HL-60/S4 treated with phorbol 12-myristate 13-acetate at 8.2 ng/mL for 4 days and 3 days (cell line): ENCODE results near the gene EML2.

Experiments
- in situ Hi-C: fragments of 300-500 bp; cut with MboI; formaldehyde crosslinking; loops from 2 replicates; pipeline ENCODE4 v1.15.0; 2022; ENCODE audit warnings: low sequenced_read_pairs

EML2 gene

DNA sequence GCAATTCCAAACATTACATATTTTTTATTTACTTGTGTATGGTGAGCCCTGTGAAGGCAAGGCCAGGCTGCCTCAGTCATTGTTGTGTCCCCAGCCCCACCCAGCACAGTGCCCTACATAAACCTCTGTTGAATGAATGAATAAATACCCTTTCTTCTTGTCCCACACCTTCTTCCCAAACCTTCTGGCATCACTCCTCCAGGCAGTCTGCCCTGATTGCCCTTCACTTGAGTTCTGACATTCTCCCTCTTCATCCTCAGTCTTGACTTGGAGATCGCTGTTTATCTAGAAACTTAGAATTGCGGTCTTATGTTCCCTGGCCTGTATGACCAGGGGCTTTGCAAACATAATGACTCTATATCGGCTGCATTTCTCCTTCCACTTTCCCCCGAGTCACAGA, 49.4 kb downstream of the EML2 start:
- in situ Hi-C loops: no loop called here

DNA sequence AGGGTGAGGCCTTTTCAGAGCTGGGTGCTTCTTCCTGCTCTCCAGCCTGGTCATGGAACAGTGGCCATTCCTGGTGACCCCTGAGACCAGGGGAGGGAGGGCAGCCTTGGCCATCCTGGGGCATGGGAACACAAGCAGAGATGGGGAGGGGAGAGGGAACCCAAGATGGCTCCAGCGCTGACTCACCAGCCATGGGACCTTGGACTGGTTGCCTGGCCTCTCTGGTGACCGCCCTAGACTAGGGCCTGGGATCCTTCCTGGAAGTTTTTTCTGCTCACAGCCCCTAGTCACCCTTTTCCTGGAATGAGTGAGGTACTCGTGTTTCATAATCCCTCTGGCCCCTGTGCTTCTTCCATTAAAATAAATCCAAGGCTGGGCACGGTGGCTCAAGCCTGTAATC, 51.3 kb downstream of the EML2 start:
- in situ Hi-C loops: no loop called here

DNA sequence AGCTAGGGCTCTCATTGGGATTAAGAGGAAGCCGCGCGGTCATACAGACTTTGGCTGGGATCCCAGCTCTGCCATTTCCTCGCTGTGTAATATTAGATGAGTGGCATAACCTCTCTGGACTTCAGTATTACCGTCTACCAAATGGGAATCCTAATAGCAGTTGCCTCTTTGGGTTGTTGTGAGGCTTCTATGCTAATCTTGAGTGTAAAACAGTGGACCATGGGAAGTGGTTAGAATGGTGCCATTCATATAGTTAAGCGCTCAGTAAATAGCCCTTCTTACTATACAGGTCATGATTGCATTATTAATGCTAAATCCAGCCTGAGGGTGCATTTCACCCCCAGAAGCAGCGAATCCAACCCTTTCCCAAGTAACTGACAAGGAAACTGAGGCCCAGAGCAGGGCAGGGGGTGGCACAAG, 54.0 kb downstream of the EML2 start:
- in situ Hi-C loops: no loop called here

DNA sequence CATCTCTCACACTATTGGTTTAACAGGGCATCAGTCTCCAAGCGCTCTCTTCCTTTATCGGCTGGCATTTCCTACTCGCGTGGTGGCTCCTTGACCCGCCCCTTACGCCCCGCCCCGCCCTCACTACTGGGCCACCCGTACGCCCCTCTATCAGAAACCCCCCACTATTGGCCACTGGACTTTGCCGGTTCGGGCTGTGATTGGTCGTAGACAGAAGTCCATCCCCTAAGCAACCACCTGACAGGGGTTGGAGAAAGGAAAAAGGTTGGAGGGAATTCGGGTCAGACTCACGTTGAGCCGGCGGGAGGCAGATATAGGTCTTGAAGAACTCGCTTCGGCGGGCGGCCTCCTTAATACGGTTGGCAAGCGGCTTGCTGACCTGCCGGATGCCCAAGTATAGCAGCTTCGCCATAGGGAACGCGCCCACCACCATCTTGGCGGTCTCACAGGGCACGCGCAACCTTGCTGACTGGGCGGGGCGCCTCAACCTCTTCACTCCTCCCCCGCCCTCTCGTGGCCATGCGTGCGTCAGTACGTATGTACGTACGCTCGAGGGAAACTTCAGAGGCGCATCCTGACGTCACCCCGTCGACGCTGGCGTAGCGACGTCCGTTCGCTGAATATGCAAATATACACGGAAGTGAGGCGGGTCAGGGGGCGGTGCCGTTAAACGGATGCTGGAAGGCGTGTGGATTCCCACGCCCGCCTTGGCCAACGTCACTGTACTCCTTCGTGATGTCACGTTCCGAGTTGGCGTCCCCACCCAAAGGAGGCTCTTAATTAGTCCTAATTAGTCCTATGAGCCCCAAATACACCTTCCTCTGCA, 54.7 kb downstream of the EML2 start, which contains the start of gene OPA3:
Gene OPA3, minus strand, starts transcription at position 471 of the 826 bp plus-strand sequence. Its CDS starts 38 bp downstream, at position 433.
- in situ Hi-C loops: no loop called here

DNA sequence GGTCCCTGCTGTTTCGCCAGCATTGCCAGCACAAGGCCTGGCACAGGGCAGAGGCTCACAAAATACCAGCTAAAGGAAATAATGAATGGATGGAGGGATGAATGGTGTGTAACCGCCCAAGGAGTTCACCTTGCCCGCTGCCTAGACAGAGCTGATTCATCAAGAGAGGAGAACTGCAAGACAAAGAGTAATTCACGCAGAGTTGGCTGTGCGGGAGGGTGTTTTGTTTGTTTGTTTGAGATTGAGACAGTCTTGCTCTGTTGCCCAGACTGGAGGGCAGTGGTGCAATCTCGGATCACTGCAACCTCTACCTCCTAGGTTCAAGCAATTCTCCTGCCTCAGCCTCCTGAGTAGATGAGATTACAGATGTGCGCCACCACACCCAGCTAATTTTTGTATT, 57.6 kb downstream of the EML2 start:
- in situ Hi-C loops: no loop called here

DNA sequence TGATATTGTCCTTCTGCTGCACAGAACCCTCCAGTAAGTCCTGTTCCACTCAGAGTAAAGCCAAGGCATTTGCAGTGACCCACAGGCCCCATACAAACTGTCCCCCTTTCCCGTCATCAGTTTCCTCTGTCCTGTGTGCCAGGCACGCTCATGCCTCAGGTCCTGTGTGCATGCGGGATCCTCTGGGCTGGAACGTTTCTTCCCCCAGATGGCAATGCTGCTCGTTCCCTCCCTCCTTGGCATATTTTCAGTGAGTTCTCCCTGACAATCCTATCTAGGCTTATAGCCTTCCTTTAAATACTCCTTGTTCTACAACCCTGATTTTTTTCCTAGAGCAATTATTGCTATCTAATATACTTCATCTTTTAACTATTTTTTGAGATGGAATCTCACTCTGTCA, 60.3 kb downstream of the EML2 start:
- in situ Hi-C loops: no loop called here

DNA sequence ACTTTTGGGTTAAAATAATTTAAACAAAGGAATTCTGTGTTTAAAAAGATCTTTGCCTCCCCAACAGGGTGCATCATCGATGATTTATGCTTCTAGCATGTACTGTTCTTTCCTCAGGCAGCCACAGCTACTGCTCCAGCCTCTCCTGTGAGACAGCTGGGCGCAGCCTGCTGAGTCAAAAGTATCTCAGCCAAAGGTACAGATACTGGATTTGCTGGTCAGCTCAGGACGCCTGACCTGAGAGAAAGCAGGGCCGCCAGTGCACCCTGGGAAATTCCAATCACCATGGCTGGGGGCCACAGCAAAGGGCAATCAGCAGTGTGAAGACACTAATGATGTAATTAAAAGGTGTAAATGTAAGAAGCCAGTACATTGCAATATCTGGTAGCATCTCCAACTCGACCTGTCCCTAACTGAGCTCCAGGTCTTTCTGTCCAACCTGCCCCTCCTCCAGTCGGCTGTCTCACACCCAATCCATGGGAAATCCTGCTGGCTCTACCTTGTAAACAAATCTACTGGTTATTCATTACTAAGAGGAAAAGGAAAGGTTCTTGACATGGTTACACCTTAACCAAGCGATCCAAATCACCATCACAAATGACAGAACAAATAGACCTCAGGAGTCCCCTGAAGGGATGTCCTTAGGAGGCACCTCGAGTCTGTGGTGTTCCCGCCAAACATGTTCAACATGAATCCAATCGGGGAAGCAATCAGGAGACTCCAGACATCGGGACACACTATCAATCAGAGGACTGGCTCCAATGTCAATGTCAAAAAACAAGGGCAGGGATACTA, 61.9 kb downstream of the EML2 start:
- in situ Hi-C loops: no loop called here

DNA sequence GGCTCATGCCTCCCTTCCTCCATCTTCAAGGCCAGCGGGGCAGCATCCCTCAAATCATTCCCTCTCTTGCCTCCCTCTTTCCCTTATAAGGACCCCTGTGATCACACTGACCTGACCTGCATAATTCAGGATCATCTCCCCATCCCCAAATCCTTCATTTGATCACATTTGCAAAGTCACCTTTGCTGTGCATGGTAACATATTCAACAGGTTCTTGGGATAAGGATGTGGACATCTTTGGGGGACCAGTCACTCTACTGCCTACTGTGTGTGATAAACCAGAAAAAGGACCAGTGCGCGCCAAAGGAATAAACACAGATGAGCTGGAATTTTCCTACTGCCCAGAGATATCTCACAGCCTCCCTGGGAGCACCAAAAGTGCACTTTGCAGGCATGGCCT, 62.5 kb downstream of the EML2 start:
- in situ Hi-C loops: no loop called here

DNA sequence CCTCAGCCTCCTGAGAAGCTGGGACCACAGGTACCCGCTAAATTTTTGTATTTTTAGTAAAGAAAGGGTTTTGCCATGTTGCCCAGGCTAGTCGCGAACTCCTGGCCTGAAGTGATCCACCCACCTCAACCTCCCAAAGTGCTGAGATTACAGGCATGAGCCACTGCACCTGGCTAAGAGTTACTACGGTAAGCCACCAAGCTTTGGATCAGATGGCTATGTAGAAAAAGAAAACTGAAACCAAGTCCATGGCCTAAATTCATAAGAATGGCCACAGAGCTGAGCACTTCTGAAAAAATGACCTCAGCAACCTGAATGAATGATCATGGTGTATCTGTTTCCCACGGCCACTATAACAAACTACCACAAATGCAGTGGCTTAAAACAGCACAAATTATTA, 64.0 kb downstream of the EML2 start:
- in situ Hi-C loops: no loop called here

DNA sequence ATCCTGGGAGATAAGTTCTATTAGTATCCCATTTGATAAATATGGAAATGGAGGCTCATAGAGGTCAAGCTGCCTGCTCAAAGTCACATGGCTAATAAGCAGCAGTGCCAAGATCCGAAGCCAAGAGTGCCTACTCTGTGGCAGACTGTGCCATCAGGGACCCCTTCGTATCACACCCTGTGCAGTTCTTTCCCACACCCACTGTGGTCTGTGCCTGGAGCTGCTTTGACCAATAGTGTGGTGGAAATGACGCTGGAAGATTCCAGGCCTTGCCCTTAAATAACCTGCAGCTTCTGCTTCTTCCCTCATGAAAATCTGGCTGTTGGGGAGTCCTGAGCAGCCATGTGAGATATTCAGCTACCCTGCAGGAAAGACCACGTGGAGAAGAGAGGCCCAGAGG, 64.7 kb downstream of the EML2 start:
- in situ Hi-C loops: no loop called here

DNA sequence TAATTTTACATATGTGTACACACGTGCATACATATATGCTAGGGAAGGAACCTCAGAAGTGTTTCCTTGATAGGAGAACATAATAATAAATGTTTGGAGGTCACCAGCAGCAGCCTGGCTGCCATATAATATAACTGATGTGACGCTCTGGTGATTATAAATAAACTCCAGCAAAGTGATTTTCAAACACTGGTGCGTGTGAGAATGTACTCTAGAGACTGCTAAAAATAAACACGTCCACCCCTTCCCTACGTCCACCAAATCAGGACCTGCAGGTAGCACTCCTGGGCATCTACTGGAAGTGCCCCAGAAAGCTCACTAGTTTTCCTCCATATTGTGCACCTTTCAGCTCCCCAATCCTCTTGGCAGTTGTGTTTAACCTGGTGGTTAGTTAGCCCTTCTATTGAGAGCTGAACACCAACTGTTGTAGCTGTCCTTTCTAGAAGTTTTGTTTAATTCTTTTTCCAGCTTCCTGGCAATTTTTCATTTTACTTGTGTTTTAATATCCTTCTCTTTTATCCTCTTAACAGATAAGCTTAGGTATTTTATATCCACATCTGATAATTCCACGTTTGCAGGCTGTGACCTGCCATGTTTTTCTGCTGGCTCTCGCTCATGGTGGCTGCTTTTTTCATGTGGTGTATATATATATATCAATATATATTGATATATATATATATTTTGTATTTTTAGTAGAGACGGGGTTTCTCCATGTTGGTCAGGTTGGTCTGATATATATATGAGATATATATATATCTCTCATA, 67.6 kb downstream of the EML2 start:
- in situ Hi-C loops: no loop called here

DNA sequence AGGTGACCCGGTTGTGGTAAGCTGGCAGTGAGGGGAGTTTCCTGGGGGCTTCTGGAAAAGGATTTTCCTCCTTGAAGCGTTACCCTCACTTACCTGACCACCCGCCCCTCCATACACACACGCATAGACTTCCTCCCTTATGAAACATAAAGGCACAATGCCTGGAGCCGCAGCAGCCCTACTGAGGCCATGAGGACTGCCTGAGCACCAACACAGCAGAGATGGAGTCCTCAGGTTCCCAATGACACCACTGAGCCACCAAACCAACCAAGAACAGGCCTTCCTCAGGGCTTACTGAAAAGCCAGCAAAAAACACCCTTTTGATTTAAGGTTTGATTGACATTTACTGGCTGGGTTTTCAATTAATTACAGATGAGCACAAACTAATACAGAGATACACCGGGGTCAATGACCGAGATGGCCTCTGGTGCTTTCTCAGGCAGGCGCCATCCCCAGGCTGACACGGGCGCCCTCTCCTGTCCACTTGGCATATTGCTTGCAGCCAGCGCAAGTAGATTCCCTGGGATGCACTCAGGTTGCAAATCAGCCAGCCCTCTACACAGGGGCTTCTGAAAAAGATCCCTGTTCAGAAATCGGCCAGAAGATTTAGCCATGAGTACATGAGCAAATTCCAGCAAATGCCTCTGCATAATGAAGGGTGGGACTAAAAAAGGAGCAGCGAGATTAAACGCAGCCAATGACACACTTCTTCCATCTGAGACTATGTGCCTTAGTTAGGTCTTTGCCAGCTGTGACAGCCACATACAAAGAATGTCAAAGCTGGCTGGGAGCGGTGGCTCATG, 69.4 kb downstream of the EML2 start:
- in situ Hi-C loops: no loop called here

DNA sequence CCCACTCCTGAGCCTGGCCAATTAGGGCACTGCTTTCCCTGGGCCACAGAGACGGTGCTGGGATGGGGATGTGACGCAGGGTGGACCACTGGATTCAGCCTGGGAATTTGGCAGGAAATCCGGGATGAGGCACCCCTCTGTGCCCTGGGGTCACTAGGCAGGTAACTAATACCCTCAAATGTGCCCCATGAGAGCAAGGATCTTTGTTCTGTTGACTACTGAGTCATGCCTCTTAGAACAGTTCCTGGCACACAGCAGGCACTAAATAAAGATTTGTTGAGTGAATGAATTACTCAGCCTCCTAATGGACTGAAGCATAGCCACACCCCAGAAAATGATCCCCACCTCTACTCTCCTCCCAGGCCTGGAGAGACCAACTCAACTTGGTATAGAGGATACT, 70.5 kb downstream of the EML2 start:
- in situ Hi-C loops: no loop called here

DNA sequence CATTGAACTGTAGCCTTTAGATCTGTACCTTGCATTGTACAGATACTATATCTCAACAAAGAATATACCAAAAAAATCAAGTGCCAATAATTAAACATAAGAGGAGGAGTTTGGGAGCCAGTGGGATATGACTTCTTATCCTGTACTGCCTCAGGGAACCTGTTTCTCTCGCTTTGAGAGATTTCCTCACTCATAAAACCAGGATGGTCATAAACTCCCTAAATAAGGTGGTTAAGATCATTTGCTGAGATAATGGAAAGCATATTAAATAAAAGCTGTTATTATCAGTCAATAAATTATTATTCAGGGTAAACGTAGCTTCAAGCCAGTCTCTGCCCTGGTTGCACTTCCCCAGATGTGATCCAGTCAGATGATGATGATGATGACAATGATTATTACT, 71.6 kb downstream of the EML2 start:
- in situ Hi-C loops: no loop called here

DNA sequence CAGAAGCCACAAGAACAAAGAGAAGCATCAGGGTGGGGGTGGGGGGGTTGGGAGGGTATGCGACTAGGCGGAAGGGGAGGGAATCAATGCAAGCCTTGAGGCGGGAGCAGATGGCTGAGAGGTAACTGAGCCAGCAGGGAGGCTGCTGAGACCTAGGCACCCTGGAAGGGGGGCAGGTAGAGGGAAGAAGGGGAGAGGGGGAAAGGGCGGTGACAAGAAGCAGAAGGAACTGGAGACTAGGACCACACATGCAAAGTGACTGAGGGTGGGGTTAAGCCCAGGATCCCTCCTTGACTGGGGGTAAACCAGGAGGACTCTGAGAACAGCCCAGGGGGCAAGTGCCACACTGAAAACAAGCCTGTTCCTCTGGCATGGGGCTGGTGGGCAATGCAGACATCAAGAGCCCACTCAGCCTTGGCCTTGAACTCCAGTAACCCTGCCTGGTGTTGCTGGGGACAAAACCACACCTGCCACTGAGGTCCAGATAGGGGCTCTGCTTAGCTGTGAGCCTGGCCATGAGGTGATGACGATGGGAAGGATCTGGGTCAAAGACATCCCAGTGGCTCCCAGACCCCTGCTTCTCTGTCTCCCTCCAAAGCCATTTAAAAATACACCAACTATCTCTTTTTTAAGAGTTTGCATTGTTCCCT, 74.9 kb downstream of the EML2 start:
- in situ Hi-C loops: no loop called here

DNA sequence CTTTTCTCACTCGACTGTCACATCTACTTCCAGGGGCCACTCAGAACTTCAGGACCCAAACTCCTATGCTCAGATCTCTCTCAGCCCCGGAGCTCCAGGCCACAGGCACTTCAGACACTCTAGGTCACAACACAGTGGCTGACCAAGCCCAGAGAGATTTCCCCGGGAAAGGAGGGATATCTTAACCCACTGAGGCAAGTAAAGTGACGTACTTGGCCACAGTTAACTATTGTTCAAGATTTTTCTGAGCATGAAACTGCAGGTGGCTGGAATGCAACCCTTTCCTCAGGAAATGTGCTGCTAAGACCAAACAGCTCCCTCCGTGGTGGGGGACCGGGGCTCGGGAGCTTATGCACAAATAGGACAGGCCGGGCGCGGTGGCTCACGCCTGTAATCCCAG, 78.5 kb downstream of the EML2 start:
- in situ Hi-C loops: no loop called here

DNA sequence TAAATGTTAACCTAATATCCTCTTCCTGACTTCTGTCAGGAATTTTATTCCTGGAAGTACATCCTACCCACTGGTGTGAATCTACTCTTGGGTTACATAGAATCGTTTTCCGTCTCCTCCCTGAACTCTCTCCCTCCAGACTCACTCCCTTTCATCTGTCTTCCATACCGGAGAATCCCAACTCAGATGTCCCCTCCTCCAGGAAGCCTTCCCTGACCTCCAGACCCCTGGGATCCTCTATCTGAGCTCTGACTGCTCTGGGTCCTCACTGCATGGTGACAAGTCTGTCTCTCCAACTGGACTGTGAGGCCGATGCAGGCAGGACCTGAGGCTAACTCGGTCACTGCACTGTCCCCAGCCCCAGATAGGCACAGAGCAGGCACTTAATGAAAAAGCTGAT, 79.2 kb downstream of the EML2 start:
- in situ Hi-C loops: no loop called here
